Adipocyte (in vitro differentiated cells): ENCODE measurements around the gene UNC13B.

ENCODE experiments used
- DNase-seq: peaks from one replicate; pipeline ENCODE4 v3.0.0-alpha.2; 2015; ENCODE audit warnings: low read depth
- H3K27me3 ChIP-seq: replicated peaks from 2 replicates; pipeline ENCODE4 v1.7.0; 2013; ENCODE audit warnings: mild to moderate bottlenecking, low read length, moderate library complexity; ENCODE audit not compliant: control insufficient read depth, insufficient read depth
- H3K36me3 ChIP-seq: 2 replicates; pipeline ENCODE4 v1.7.0; 2013; ENCODE audit warnings: low read length, mild to moderate bottlenecking, moderate library complexity; ENCODE audit not compliant: control insufficient read depth, insufficient read depth, severe bottlenecking
- H3K4me1 ChIP-seq: 2 replicates; pipeline ENCODE4 v1.7.0; 2013; ENCODE audit warnings: mild to moderate bottlenecking, low read length, moderate library complexity; ENCODE audit not compliant: control insufficient read depth, insufficient read depth
- H3K4me3 ChIP-seq: 2 replicates; pipeline ENCODE4 v1.7.0; 2013; ENCODE audit warnings: mild to moderate bottlenecking, low read length, moderate library complexity
- H3K9ac ChIP-seq: 2 replicates; pipeline ENCODE4 v1.7.0; 2013; ENCODE audit warnings: mild to moderate bottlenecking, low read length, moderate library complexity
- H3K9me3 ChIP-seq: 2 replicates; pipeline ENCODE4 v1.7.0; 2013; ENCODE audit warnings: mild to moderate bottlenecking, low read length, moderate library complexity; ENCODE audit not compliant: control insufficient read depth

The UNC13B gene

DNA sequence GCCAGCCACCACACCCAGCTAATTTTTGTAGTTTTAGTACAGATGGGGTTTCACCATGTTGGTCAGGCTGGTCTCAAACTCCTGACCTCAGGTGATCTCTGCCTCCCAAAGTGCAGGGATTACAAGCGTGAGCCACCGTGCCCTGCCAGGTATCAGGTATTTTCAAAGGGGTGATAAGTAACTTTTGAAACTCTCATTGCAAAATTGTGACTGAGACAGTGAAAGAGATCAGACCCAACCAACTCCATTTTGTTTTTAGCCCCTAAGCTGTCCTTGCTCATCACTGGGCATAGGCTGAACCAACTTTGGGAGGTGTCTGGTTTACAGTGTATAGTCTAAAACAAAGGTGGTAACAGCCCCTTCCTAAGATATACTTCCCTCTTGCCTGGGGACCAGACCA lies 29.3 kb downstream of the UNC13B start:
- H3K36me3 ChIP-seq: no peaks in the 10 kb centered on the region
- H3K9me3 ChIP-seq: peaks cover 16% of the 10 kb centered on the region
- no peak for DNase-seq
- no peak overlapping the region for H3K9ac ChIP-seq
- no peaks in the 10 kb centered on the region for H3K4me1 ChIP-seq
- no peak overlapping the region for H3K4me3 ChIP-seq
- no peaks in the 10 kb centered on the region for H3K27me3 ChIP-seq

DNA sequence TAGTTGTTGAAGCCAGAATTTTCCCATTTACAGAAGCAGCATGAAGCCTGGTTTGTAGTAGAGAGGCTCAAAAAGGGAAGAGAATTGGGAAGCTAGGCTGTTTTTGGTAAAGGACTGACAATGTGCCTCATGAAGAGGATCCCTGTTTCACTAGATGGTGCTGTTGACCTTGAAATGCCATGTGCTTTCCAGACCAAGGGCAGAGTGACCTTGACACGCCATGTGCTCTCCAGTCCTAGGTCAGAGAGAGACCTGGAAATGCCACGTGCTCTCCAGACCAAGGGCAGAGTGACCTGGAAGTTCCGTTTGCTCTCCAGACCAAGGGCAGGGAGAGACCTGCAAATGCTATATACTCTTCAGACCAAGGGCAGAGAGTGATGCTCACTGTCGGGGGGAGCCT lies 32.0 kb downstream of the UNC13B start:
- H3K4me1 ChIP-seq: no peaks in the 10 kb centered on the region
- DNase-seq: peak; percentile 29
- H3K9ac ChIP-seq: no peak overlapping the region
- H3K9me3 ChIP-seq: peaks cover 16% of the 10 kb centered on the region
- H3K4me3 ChIP-seq: no peak overlapping the region
- H3K36me3 ChIP-seq: no peaks in the 10 kb centered on the region
- H3K27me3 ChIP-seq: no peaks in the 10 kb centered on the region

- H3K9ac ChIP-seq: no peak overlapping the region
- H3K9me3 ChIP-seq: peaks cover 16% of the 10 kb centered on the region
- no peak overlapping the region for H3K4me3 ChIP-seq
- peak; percentile 48 for DNase-seq
- no peaks in the 10 kb centered on the region for H3K36me3 ChIP-seq
- H3K4me1 ChIP-seq: no peaks in the 10 kb centered on the region
- no peaks in the 10 kb centered on the region for H3K27me3 ChIP-seq
Measured at GRCh38 chr9:35195683-35196082, 33.9 kb downstream of the UNC13B start.

GRCh38 chr9:35198191-35198590 lies 36.4 kb downstream of the UNC13B start:
- Histone ChIP-seq H3K9me3 (peaks cover 2% of the 10 kb centered on the region), H3K4me1 (no peaks in the 10 kb centered on the region), H3K27me3 (no peaks in the 10 kb centered on the region), H3K4me3 (no peak overlapping the region), H3K9ac (no peak overlapping the region), H3K36me3 (no peaks in the 10 kb centered on the region)
- no peak for DNase-seq

DNA sequence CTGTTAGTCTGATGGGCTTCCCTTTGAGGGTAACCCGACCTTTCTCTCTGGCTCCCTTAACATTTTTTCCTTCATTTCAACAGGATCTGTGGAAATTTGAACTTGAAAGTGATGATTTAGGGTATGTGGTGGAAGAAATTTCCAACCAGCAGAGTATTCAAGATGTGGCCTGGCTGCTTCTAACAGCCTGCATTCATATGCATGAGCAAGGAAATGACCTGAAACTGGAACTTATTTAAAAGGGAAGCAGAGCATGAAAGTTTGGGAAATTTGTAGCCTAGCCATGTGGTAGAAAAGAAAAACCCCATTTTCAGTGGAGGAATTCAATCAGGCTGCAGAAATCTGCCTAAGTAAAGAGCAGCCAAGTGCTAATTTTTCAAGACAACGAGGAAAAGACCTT lies 41.7 kb downstream of the UNC13B start:
- no peak for DNase-seq
- Histone ChIP-seq H3K4me3 (no peak overlapping the region), H3K9me3 (peaks cover 11% of the 10 kb centered on the region), H3K9ac (no peak overlapping the region), H3K36me3 (no peaks in the 10 kb centered on the region), H3K27me3 (no peaks in the 10 kb centered on the region), H3K4me1 (no peaks in the 10 kb centered on the region)

DNA sequence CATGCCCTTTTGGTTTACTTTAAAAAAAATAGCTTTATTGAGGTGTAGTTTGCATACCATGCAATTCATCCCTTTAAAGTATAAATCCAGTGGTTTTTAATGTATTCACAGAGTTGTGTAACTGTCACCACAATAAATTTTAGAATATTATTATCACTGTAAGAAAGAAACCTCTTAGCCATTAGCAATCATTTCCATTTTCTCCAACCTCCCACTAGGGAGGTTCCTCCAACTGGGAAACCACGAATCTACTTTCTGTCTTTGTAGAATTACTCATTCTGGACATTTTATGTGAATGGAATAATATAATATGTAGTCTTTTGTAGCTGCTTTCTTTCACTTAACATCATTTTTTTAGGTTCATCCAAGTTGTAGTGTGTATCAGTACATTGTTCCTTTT lies 43.5 kb downstream of the UNC13B start:
- Histone ChIP-seq H3K27me3 (no peaks in the 10 kb centered on the region), H3K9ac (no peak overlapping the region)

GRCh38 chr9:35211854-35212253 lies 50.0 kb downstream of the UNC13B start:
- no peak for DNase-seq
- Histone ChIP-seq H3K9ac (no peak overlapping the region), H3K27me3 (no peaks in the 10 kb centered on the region), H3K4me3 (no peak overlapping the region), H3K4me1 (no peaks in the 10 kb centered on the region), H3K36me3 (no peaks in the 10 kb centered on the region), H3K9me3 (no peaks in the 10 kb centered on the region)

More for the DNA sequence above, 43.5 kb downstream of the UNC13B start:
- H3K36me3 ChIP-seq: no peaks in the 10 kb centered on the region
- H3K4me3 ChIP-seq: no peak overlapping the region
- H3K9me3 ChIP-seq: peaks cover 11% of the 10 kb centered on the region
- H3K4me1 ChIP-seq: no peaks in the 10 kb centered on the region
- DNase-seq: no peak

- H3K27me3 ChIP-seq: no peaks in the 10 kb centered on the region
- no peak overlapping the region for H3K9ac ChIP-seq
- peaks cover 26% of the 10 kb centered on the region for H3K9me3 ChIP-seq
- no peaks in the 10 kb centered on the region for H3K36me3 ChIP-seq
- no peak overlapping the region for H3K4me3 ChIP-seq
- H3K4me1 ChIP-seq: no peaks in the 10 kb centered on the region
- DNase-seq: no peak
Measured at GRCh38 chr9:35220659-35221338, 59.0 kb downstream of the UNC13B start.

GRCh38 chr9:35225677-35226076 lies 63.9 kb downstream of the UNC13B start:
- H3K4me1 ChIP-seq: peaks cover 6% of the 10 kb centered on the region
- no peak for DNase-seq
- H3K27me3 ChIP-seq: no peaks in the 10 kb centered on the region
- peaks cover 26% of the 10 kb centered on the region for H3K9me3 ChIP-seq
- no peak overlapping the region for H3K9ac ChIP-seq
- no peaks in the 10 kb centered on the region for H3K36me3 ChIP-seq
- H3K4me3 ChIP-seq: no peak overlapping the region

DNA sequence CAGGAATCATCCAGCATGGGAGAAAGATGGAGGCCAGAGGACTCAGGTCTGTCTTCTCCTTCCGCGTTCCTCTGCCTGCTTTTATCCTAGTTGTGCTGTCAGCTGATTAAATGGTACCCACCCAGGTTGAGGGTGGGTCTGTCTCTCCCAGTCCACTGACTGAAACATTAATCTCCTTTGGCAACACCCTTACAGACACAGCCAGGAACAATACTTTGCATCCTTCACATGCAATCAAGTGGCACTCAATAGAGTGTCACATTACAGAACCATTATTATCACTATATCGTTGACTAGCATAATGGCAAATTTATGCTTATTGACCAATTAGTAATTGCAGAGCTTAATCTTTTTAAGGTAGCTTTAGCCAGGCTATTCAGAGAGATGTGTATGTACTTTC lies 64.8 kb downstream of the UNC13B start:
- Histone ChIP-seq H3K36me3 (no peaks in the 10 kb centered on the region), H3K9ac (no peak overlapping the region), H3K9me3 (peaks cover 26% of the 10 kb centered on the region), H3K4me3 (no peak overlapping the region), H3K27me3 (no peaks in the 10 kb centered on the region), H3K4me1 (peaks cover 6% of the 10 kb centered on the region)
- DNase-seq: no peak

- H3K4me1 ChIP-seq: peaks cover 6% of the 10 kb centered on the region
- no peak for DNase-seq
- no peak overlapping the region for H3K9ac ChIP-seq
Measured at GRCh38 chr9:35227284-35227683, 65.5 kb downstream of the UNC13B start.

More at GRCh38 chr9:35227284-35227683, 65.5 kb downstream of the UNC13B start:
- Histone ChIP-seq H3K27me3 (no peaks in the 10 kb centered on the region), H3K9me3 (peaks cover 24% of the 10 kb centered on the region), H3K36me3 (no peaks in the 10 kb centered on the region), H3K4me3 (no peak overlapping the region)
